MM.1S (cell line): ENCODE results near the gene PMFBP1.

Experiments
- DNase-seq: peaks from one replicate; pipeline ENCODE4 v3.0.0-alpha.2; 2015
- H2AFZ ChIP-seq: fragments of 300-600 bp; sonication (generic); 2 replicates; pipeline ENCODE4 v1.6.0; 2016; ENCODE audit warnings: antibody characterized with exemption, low read length
- H3F3A ChIP-seq: fragments of 300-600 bp; sonication (generic); 2 replicates; pipeline ENCODE4 v1.6.1; 2016; ENCODE audit warnings: mild to moderate bottlenecking, antibody characterized with exemption, low read length, moderate library complexity, mixed read lengths; ENCODE audit not compliant: insufficient read depth
- H3K27ac ChIP-seq: fragments of 300-600 bp; sonication (generic); 2 replicates; pipeline ENCODE4 v1.5.1; 2016; ENCODE audit warnings: mild to moderate bottlenecking, low read length
- H3K27me3 ChIP-seq: fragments of 300-600 bp; sonication (generic); replicated peaks from 2 replicates; pipeline ENCODE4 v1.6.0; 2016; ENCODE audit warnings: low read length; ENCODE audit not compliant: insufficient read depth
- H3K36me3 ChIP-seq: fragments of 300-600 bp; sonication (generic); replicated peaks from 2 replicates; pipeline ENCODE4 v1.6.1; 2016; ENCODE audit warnings: mild to moderate bottlenecking, low read length, mixed read lengths; ENCODE audit not compliant: insufficient read depth
- H3K4me1 ChIP-seq: fragments of 300-600 bp; sonication (generic); 2 replicates; pipeline ENCODE4 v1.6.1; 2016; ENCODE audit warnings: low read length, mixed read lengths
- H3K4me2 ChIP-seq: fragments of 300-600 bp; sonication (generic); 2 replicates; pipeline ENCODE4 v1.6.0; 2016; ENCODE audit warnings: low read depth, low read length
- H3K4me3 ChIP-seq: fragments of 300-600 bp; sonication (generic); 2 replicates; pipeline ENCODE4 v1.5.1; 2016; ENCODE audit warnings: low read length, mixed read lengths
- H3K79me2 ChIP-seq: fragments of 300-600 bp; sonication (generic); 2 replicates; pipeline ENCODE4 v1.6.1; 2016; ENCODE audit warnings: mixed run types, low read length, mixed read lengths
- H3K9ac ChIP-seq: fragments of 300-600 bp; sonication (generic); 2 replicates; pipeline ENCODE4 v1.6.1; 2016; ENCODE audit warnings: low read length, mixed read lengths
- H3K9me2 ChIP-seq: fragments of 300-600 bp; sonication (generic); replicated peaks from 2 replicates; pipeline ENCODE4 v1.6.1; 2016; ENCODE audit warnings: mild to moderate bottlenecking, low read length, mixed read lengths; ENCODE audit not compliant: insufficient read depth
- H3K9me3 ChIP-seq: fragments of 300-600 bp; sonication (generic); replicated peaks from 2 replicates; pipeline ENCODE4 v1.6.1; 2016; ENCODE audit warnings: mild to moderate bottlenecking, low read length, mixed read lengths; ENCODE audit not compliant: insufficient read depth
- H4K20me1 ChIP-seq: fragments of 300-600 bp; sonication (generic); 2 replicates; pipeline ENCODE4 v1.6.1; 2016; ENCODE audit warnings: mild to moderate bottlenecking, low read length, moderate library complexity, mixed read lengths; ENCODE audit not compliant: insufficient read depth
- CTCF ChIP-seq: fragments of 300-600 bp; sonication (generic); IDR thresholded peaks from 2 replicates; pipeline ENCODE4 v1.5.1; 2016; ENCODE audit warnings: antibody characterized with exemption, low read length, mixed read lengths
- EZH2 ChIP-seq: fragments of 300-600 bp; sonication (generic); optimal IDR thresholded peaks from 2 replicates; pipeline ENCODE3; 2017; ENCODE audit warnings: low read depth, mild to moderate bottlenecking, antibody characterized with exemption, low read length, mixed read lengths
- EZH2phosphoT487 ChIP-seq: fragments of 300-600 bp; sonication (generic); IDR thresholded peaks from 2 replicates; pipeline ENCODE4 v1.6.1; 2018; ENCODE audit warnings: antibody characterized with exemption, low read length

The PMFBP1 gene

GRCh38 chr16:72214821-72215220 is 42.9 kb upstream of the PMFBP1 start:
- Histone ChIP-seq H3F3A (no peaks in the 10 kb centered on the region), H3K79me2 (no peaks in the 10 kb centered on the region), H3K9me3 (no peaks in the 10 kb centered on the region), H3K4me3 (no peak overlapping the region), H2AFZ (no peak overlapping the region), H3K36me3 (no peaks in the 10 kb centered on the region), H3K4me2 (no peak overlapping the region), H3K9ac (no peak overlapping the region), H3K9me2 (no peaks in the 10 kb centered on the region), H3K4me1 (no peaks in the 10 kb centered on the region), H3K27me3 (no peaks in the 10 kb centered on the region), H3K27ac (no peak overlapping the region), H4K20me1 (no peaks in the 10 kb centered on the region)
- DNase-seq, result no peak
- TF ChIP-seq EZH2 (no peak), CTCF (no peak), EZH2phosphoT487 (no peak)

- H3K9me2 ChIP-seq, result no peaks in the 10 kb centered on the region
- no peak overlapping the region for H3K4me2 ChIP-seq
- no peaks in the 10 kb centered on the region for H3K9me3 ChIP-seq
- no peak overlapping the region for H2AFZ ChIP-seq
- no peaks in the 10 kb centered on the region for H4K20me1 ChIP-seq
- no peak overlapping the region for H3K27ac ChIP-seq
- no peaks in the 10 kb centered on the region for H3K4me1 ChIP-seq
- TF ChIP-seq CTCF (no peak), EZH2phosphoT487 (no peak), EZH2 (no peak)
- DNase-seq, result no peak
- H3K4me3 ChIP-seq, result no peak overlapping the region
- H3K27me3 ChIP-seq, result no peaks in the 10 kb centered on the region
- H3K36me3 ChIP-seq, result no peaks in the 10 kb centered on the region
- no peaks in the 10 kb centered on the region for H3F3A ChIP-seq
- H3K79me2 ChIP-seq, result no peaks in the 10 kb centered on the region
- no peak overlapping the region for H3K9ac ChIP-seq
Observed at GRCh38 chr16:72211110-72211509, 39.2 kb upstream of the PMFBP1 start.

GRCh38 chr16:72210555-72210954 is 38.6 kb upstream of the PMFBP1 start:
- TF ChIP-seq CTCF, result no peak
- no peak for TF ChIP-seq EZH2
- TF ChIP-seq EZH2phosphoT487, result no peak
- Histone ChIP-seq H3K36me3 (no peaks in the 10 kb centered on the region), H3K79me2 (no peaks in the 10 kb centered on the region), H3K27ac (no peak overlapping the region), H3K9me2 (no peaks in the 10 kb centered on the region), H3K27me3 (no peaks in the 10 kb centered on the region), H3F3A (no peaks in the 10 kb centered on the region), H4K20me1 (no peaks in the 10 kb centered on the region), H3K4me3 (no peak overlapping the region), H3K9ac (no peak overlapping the region), H3K9me3 (no peaks in the 10 kb centered on the region), H2AFZ (no peak overlapping the region), H3K4me1 (no peaks in the 10 kb centered on the region), H3K4me2 (no peak overlapping the region)
- no peak for DNase-seq

- H3K9me2 ChIP-seq, result no peaks in the 10 kb centered on the region
- no peaks in the 10 kb centered on the region for H3K27me3 ChIP-seq
- no peak overlapping the region for H3K4me2 ChIP-seq
- DNase-seq, result no peak
- H3K27ac ChIP-seq, result no peak overlapping the region
- H3K4me1 ChIP-seq, result no peaks in the 10 kb centered on the region
- H3K9me3 ChIP-seq, result no peaks in the 10 kb centered on the region
- no peaks in the 10 kb centered on the region for H3F3A ChIP-seq
- no peak overlapping the region for H3K4me3 ChIP-seq
- TF ChIP-seq EZH2phosphoT487 (no peak), CTCF (no peak), EZH2 (no peak)
- H3K9ac ChIP-seq, result no peak overlapping the region
- H4K20me1 ChIP-seq, result no peaks in the 10 kb centered on the region
- H3K36me3 ChIP-seq, result no peaks in the 10 kb centered on the region
- H3K79me2 ChIP-seq, result no peaks in the 10 kb centered on the region
- no peak overlapping the region for H2AFZ ChIP-seq
Observed at GRCh38 chr16:72210072-72210471, 38.1 kb upstream of the PMFBP1 start.
